ENCODE data around the gene ACTRT2. TPM values are rescaled to one million over a fixed set of nuclear protein-coding genes. Genes with fewer than 3 reads are reported as not detected.

The ACTRT2 gene
- total and polyA plus RNA-seq, 3 donors from 2014 or later = 64.2 to 183 (median 143) TPM

DNA sequence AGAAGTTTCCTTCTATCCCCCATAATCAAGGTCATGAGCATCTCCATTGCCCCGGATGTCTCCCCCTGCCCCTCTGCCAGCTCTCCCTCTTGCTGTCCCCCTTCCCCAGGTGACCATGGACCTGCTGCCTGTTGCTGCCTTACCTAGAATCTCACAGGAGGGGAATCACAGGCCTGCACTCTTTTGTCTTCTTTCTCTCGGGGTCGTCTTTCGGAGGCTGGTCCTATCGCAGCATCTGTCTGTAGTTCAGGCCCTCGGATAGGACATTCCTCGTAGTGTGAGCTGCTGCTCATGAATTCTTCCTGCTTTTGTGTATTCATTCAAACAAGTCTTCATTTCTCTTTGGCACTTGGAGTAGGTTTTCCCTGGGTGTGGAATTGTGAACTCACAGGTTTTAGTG is 39.9 kb upstream of the ACTRT2 start:
- H3K27me3 ChIP-seq = no peaks in the 10 kb centered on the region
- WGBS, 2 donors = 73 to 78% methylated on average over 7 of the region's 7 CpGs
- H3K27ac ChIP-seq = no peak overlapping the region
- peaks cover 6% of the 10 kb centered on the region for H3K4me1 ChIP-seq
- TF ChIP-seq, protein P1, sequence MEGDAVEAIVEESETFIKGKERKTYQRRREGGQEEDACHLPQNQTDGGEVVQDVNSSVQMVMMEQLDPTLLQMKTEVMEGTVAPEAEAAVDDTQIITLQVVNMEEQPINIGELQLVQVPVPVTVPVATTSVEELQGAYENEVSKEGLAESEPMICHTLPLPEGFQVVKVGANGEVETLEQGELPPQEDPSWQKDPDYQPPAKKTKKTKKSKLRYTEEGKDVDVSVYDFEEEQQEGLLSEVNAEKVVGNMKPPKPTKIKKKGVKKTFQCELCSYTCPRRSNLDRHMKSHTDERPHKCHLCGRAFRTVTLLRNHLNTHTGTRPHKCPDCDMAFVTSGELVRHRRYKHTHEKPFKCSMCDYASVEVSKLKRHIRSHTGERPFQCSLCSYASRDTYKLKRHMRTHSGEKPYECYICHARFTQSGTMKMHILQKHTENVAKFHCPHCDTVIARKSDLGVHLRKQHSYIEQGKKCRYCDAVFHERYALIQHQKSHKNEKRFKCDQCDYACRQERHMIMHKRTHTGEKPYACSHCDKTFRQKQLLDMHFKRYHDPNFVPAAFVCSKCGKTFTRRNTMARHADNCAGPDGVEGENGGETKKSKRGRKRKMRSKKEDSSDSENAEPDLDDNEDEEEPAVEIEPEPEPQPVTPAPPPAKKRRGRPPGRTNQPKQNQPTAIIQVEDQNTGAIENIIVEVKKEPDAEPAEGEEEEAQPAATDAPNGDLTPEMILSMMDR (IDR thresholded peaks at IDR 0.05) = no peak
- TF ChIP-seq POLR2A (IDR thresholded peaks at IDR 0.05) = no peak
- H3K4me3 ChIP-seq = no peak overlapping the region
- no peaks in the 10 kb centered on the region for H3K9me3 ChIP-seq
- H3K36me3 ChIP-seq (ENCODE audit: low read depth, missing control alignments) = no peaks in the 10 kb centered on the region
- no peak for DNase-seq
- intact Hi-C loops (cut with DNase I; ENCODE audit: low total_unique reads) = no loop called here

DNA sequence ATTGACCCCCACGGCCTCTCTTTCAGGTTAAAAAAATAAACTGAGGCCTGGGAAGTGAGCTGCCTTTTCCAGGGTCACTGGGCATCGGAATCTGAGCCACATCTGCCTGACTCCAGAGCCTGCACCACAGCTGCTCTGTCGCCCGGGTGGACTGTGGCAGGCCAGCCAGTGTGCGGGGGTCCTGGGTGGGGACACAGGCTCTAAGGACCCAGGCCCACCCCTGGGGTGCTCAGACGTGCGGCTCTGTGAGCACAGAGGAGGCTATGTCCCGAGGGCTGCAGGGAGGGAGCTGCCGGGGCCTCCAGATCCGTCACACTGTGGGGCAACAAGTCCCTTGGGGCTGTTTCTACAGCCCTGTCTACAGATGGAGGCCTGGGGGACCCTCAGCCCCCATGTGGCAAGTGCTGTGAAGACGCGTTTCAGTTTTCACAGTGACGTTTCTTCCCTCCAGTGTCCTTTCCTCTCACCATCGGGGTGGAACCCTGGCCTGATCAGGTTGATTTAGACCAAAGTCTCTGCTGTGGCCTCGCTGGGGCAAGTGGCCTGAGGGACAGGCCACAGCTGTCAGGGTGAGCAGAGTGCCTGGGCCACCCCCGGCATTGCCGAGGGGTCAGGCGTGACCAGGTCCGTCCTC is 39.2 kb upstream of the ACTRT2 start:
- no peak overlapping the region for H3K27ac ChIP-seq
- H3K4me3 ChIP-seq = no peak overlapping the region
- TF ChIP-seq POLR2A (IDR thresholded peaks at IDR 0.05) = no peak
- TF ChIP-seq, protein P1 (IDR thresholded peaks at IDR 0.05) = no peak
- peaks cover 6% of the 10 kb centered on the region for H3K4me1 ChIP-seq
- no peaks in the 10 kb centered on the region for H3K27me3 ChIP-seq
- intact Hi-C loops (cut with DNase I; ENCODE audit: low total_unique reads) = no loop called here
- DNase-seq = no peak
- no peaks in the 10 kb centered on the region for H3K36me3 ChIP-seq (ENCODE audit: low read depth, missing control alignments)
- H3K9me3 ChIP-seq = no peaks in the 10 kb centered on the region
- WGBS, 2 donors = 93 to 94% methylated on average over 14 to 19 of the region's 19 CpGs

DNA sequence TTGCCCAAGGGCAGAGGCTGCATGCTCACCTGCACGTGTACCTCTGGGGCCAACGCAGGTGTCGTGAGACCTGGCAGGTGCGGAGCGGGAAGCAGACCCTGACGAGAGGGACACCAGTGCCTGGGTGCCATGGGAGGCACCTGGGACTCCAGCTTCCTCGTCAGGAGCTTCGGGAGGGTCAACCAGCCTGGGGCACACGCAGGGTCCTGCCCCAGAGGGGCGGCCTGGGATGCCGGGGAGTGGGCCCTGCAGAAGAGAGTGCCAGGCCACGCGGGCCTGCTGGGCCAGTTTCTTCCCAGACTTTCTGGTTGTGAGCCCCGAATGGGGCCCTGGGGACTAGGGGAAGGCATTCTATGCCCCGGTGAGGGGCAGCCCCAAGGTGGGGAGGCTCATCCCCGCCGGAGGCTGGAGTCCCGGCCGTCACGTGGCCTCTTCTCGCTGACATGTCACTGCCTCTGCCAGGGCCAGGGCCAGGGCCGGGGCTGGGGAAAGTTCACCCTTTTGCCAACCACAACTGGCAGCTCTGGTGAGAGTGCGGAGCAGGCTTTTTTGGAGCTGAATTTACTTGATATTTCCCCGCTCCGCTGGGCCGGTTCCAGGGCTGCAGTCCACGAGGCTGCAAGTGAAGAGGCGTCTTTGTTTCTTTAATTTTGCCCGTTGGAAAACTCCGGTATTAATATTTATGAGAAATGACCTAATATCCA is 38.5 kb upstream of the ACTRT2 start:
- Histone ChIP-seq H3K27ac (no peak overlapping the region), H3K4me3 (no peak overlapping the region), H3K27me3 (no peaks in the 10 kb centered on the region), H3K9me3 (no peaks in the 10 kb centered on the region), H3K4me1 (peaks cover 6% of the 10 kb centered on the region), H3K36me3 (ENCODE audit: low read depth, missing control alignments) (no peaks in the 10 kb centered on the region)
- WGBS, 2 donors = 76 to 87% methylated on average over 18 to 30 of the region's 30 CpGs
- intact Hi-C loops (cut with DNase I; ENCODE audit: low total_unique reads) = no loop called here
- TF ChIP-seq POLR2A (IDR thresholded peaks at IDR 0.05) = no peak
- TF ChIP-seq, protein P1 (IDR thresholded peaks at IDR 0.05) = no peak
- DNase-seq = no peak

DNA sequence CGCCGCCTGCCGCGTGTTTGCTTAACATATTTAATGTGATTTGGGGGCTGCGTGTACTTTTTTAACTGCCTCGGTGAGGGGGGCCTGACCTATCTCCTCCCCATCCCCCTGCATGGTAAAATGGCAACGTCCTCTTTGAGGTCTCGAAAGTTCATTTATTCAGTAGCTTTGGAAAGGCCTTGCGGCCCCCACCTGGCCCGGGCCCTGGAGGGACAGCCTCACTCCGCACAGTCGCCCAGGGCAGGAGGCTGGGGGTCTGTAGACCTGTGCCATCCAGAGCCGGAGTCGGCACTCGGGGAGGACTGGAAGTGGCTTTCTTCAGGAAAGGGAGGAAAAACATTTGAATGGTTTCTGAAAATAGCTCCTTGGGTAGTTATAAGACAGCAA is 38.0 kb upstream of the ACTRT2 start:
- Histone ChIP-seq H3K4me3 (no peak overlapping the region), H3K36me3 (ENCODE audit: low read depth, missing control alignments) (no peaks in the 10 kb centered on the region), H3K27me3 (no peaks in the 10 kb centered on the region), H3K9me3 (no peaks in the 10 kb centered on the region), H3K4me1 (peaks cover 6% of the 10 kb centered on the region), H3K27ac (no peak overlapping the region)
- intact Hi-C loops (cut with DNase I; ENCODE audit: low total_unique reads) = no loop called here
- TF ChIP-seq POLR2A (IDR thresholded peaks at IDR 0.05) = no peak
- TF ChIP-seq, protein P1 (IDR thresholded peaks at IDR 0.05) = no peak
- DNase-seq = no peak
- 73 to 81% methylated on average over 15 of the region's 15 CpGs for WGBS, 2 donors
